ENCODE data around the gene STX18.
A peak's percentile ranks its signal among the peaks of the same experiment; 100 is the strongest.
"Not testable (repeated sequence)": the region's sequence is repeated elsewhere in the genome, so short reads cannot be mapped to it uniquely, and the experiment has no call there.

STX18 gene

GRCh38 chr4:4541661-4542570, at the start of gene STX18:
TSS of gene STX18 (minus strand) at chr4:4542048. CDS start at chr4:4541964, 84 bp downstream.
- peak; percentile 91 for DNase-seq

GRCh38 chr4:4591071-4591470, 49.2 kb upstream of the STX18 start:
- no peak for DNase-seq

GRCh38 chr4:4590546-4590945, 48.7 kb upstream of the STX18 start:
- DNase-seq = no peak

GRCh38 chr4:4585012-4585670, 43.3 kb upstream of the STX18 start:
- DNase-seq = no peak

GRCh38 chr4:4583606-4584005, 41.8 kb upstream of the STX18 start:
- no peak for DNase-seq

GRCh38 chr4:4582653-4583052, 40.8 kb upstream of the STX18 start:
- DNase-seq = no peak

GRCh38 chr4:4580494-4580893, 38.6 kb upstream of the STX18 start:
- no peak for DNase-seq

GRCh38 chr4:4578981-4579380, 37.1 kb upstream of the STX18 start:
- DNase-seq = no peak

- DNase-seq = no peak
Measured at GRCh38 chr4:4577359-4577875, 35.6 kb upstream of the STX18 start.

GRCh38 chr4:4575284-4576211, 33.7 kb upstream of the STX18 start:
- DNase-seq = peak; percentile 70

- DNase-seq = peak; percentile 53
Measured at GRCh38 chr4:4574792-4575191, 32.9 kb upstream of the STX18 start.

- DNase-seq = no peak
Measured at GRCh38 chr4:4574052-4574451, 32.2 kb upstream of the STX18 start.

GRCh38 chr4:4572821-4573220, 31.0 kb upstream of the STX18 start:
- DNase-seq = no peak

- not testable (repeated sequence) for DNase-seq
Measured at GRCh38 chr4:4569861-4570260, 28.0 kb upstream of the STX18 start.

- no peak for DNase-seq
Measured at GRCh38 chr4:4568806-4569427, 27.1 kb upstream of the STX18 start.

GRCh38 chr4:4566359-4566758, 24.5 kb upstream of the STX18 start:
- not testable (repeated sequence) for DNase-seq

GRCh38 chr4:4564522-4564921, 22.7 kb upstream of the STX18 start:
- DNase-seq = no peak

GRCh38 chr4:4560642-4561041, 18.8 kb upstream of the STX18 start:
- DNase-seq = no peak

GRCh38 chr4:4560136-4560535, 18.3 kb upstream of the STX18 start:
- DNase-seq = no peak

GRCh38 chr4:4559596-4559995, 17.7 kb upstream of the STX18 start:
- no peak for DNase-seq

- no peak for DNase-seq
Measured at GRCh38 chr4:4558881-4559280, 17.0 kb upstream of the STX18 start.

GRCh38 chr4:4555916-4556315, 14.1 kb upstream of the STX18 start:
- no peak for DNase-seq
